HG02938 (cell line): ENCODE data around the gene CYB5R4.

Source experiments
- ATAC-seq: cut with Tn5 transposase; IDR thresholded peaks from one replicate; pipeline ENCODE4 v1.9.1; 2021; ENCODE audit warnings: mild to moderate bottlenecking, moderate library complexity; ENCODE audit not compliant: unreplicated experiment

Gene CYB5R4

GRCh38 chr6:83976037-83976755, 116.7 kb downstream of the CYB5R4 start:
- no peak for ATAC-seq

GRCh38 chr6:83976871-83977270, 117.4 kb downstream of the CYB5R4 start:
- no peak for ATAC-seq

- ATAC-seq = no peak
These were observed 118.8 kb downstream of the CYB5R4 start for GRCh38 chr6:83978324-83978734.

GRCh38 chr6:83978997-83979396, 119.5 kb downstream of the CYB5R4 start:
- no peak for ATAC-seq

GRCh38 chr6:83984411-83984810, 124.9 kb downstream of the CYB5R4 start:
- ATAC-seq = no peak

GRCh38 chr6:83985308-83985713, 125.8 kb downstream of the CYB5R4 start:
- no peak for ATAC-seq

GRCh38 chr6:83985715-83986114, 126.2 kb downstream of the CYB5R4 start:
- no peak for ATAC-seq

- ATAC-seq = no peak
These were observed 138.6 kb downstream of the CYB5R4 start for GRCh38 chr6:83998021-83998584.

- ATAC-seq = no peak
These were observed 141.6 kb downstream of the CYB5R4 start for GRCh38 chr6:84001119-84001518.

- ATAC-seq = no peak
These were observed 142.7 kb downstream of the CYB5R4 start for GRCh38 chr6:84002226-84002625.

- no peak for ATAC-seq
These were observed 143.6 kb downstream of the CYB5R4 start for GRCh38 chr6:84003131-84003530.

GRCh38 chr6:84003654-84004053, 144.2 kb downstream of the CYB5R4 start:
- no peak for ATAC-seq

GRCh38 chr6:84007871-84008270, 148.4 kb downstream of the CYB5R4 start:
- no peak for ATAC-seq

GRCh38 chr6:84013354-84013753, 153.9 kb downstream of the CYB5R4 start:
- no peak for ATAC-seq

GRCh38 chr6:84013931-84014330, 154.4 kb downstream of the CYB5R4 start:
- ATAC-seq = no peak

- ATAC-seq = no peak
These were observed 156.5 kb downstream of the CYB5R4 start for GRCh38 chr6:84016029-84016428.
